HUES6 (cell line): ENCODE results near the gene DAPK3.
"Not testable (repeated sequence)": the region's sequence is repeated elsewhere in the genome, so short reads cannot be mapped to it uniquely, and the experiment has no call there.

ENCODE experiments used
- H3K27ac ChIP-seq: 2 replicates; pipeline ENCODE4 v1.7.0; 2013; ENCODE audit warnings: low read depth, mild to moderate bottlenecking, low read length, inconsistent platforms
- H3K27me3 ChIP-seq: 2 replicates; pipeline ENCODE4 v1.6.1; 2013; ENCODE audit warnings: low read length; ENCODE audit not compliant: control insufficient read depth, insufficient read depth
- H3K36me3 ChIP-seq: 2 replicates; pipeline ENCODE4 v1.6.1; 2013; ENCODE audit warnings: low read length; ENCODE audit not compliant: control insufficient read depth, insufficient read depth
- H3K4me1 ChIP-seq: 2 replicates; pipeline ENCODE4 v1.6.1; 2013; ENCODE audit warnings: low read length; ENCODE audit not compliant: control insufficient read depth, insufficient read depth
- H3K4me3 ChIP-seq: 2 replicates; pipeline ENCODE4 v1.5.1; 2013; ENCODE audit warnings: low read depth, low read length
- H3K9ac ChIP-seq: one replicate; pipeline ENCODE4 v1.6.1; 2013; ENCODE audit warnings: mild to moderate bottlenecking, low read length
- H3K9me3 ChIP-seq: 2 replicates; pipeline ENCODE4 v1.6.1; 2013; ENCODE audit warnings: low read depth, low read length; ENCODE audit not compliant: control insufficient read depth, insufficient read depth

DAPK3 gene

DNA sequence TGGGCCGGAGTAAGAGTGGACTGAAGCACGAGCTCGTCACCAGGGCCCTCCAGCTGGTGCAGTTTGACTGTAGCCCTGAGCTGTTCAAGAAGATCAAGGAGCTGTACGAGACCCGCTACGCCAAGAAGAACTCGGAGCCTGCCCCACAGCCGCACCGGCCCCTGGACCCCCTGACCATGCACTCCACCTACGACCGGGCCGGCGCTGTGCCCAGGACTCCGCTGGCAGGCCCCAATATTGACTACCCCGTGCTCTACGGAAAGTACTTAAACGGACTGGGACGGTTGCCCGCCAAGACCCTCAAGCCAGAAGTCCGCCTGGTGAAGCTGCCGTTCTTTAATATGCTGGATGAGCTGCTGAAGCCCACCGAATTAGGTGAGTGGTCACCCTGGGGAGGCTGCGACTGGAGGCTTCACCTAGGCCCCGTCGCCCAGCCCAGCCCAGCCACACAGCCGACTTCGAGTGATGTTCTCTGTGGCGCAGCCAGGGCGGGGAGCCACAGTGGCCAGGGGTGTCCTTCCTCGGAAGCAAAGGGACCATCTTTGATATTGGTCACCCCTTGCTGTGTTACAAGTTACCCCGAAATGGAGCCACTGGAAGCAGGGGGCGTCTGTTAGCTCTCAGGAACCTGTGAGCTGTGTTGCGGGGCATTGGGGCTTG, 42.2 kb upstream of the DAPK3 start:
- Histone ChIP-seq H3K27me3 (no peaks in the 10 kb centered on the region), H3K4me3 (no peak overlapping the region), H3K27ac (no peak overlapping the region), H3K9ac (no peak overlapping the region), H3K4me1 (peaks cover 22% of the 10 kb centered on the region), H3K9me3 (no peaks in the 10 kb centered on the region), H3K36me3 (peaks cover 55% of the 10 kb centered on the region)

DNA sequence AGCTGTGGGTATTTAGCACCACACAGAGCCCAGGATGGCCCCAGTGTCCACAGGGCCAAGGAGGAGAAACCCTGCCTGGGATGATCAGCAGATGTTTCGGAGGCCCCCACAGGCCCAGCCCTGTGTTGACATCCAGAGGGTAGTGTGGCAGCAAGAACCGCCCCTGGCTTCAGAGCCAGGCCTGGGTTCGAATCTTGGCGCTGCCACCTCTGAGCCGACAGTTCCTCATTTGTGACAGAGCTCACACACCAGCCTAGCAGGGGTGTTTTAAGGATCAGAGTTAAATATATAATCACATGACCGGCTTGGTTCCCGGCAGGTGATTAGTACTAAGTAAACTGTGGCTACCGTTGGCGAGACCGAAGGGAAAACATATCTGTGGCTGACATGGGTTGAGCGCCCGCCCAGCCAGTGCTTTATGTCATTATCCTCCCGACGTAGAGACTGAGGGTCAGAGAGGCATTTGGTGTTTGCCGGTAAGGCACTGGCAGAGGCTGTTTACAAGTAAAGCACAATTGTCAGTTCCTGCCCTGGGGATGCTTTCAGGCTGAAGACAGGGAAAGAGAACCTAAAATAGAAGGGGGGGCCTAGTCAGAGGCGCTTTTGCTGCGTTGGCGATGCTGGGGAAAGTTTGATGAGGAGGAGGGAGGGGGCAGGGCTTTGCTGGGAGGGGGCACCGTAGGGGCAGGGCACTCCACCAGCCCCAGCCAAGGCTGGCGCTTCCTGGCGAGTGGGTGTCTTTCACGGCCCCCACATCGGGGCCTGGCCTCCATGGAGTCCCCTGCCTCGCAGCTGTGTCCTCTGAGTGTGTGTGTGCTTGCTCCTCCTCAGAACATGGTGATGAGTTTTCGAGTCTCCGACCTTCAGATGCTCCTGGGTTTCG, 41.4 kb upstream of the DAPK3 start:
- H3K36me3 ChIP-seq = peaks cover 50% of the 10 kb centered on the region
- no peak overlapping the region for H3K27ac ChIP-seq
- no peaks in the 10 kb centered on the region for H3K9me3 ChIP-seq
- H3K9ac ChIP-seq = no peak overlapping the region
- no peaks in the 10 kb centered on the region for H3K27me3 ChIP-seq
- H3K4me3 ChIP-seq = no peak overlapping the region
- H3K4me1 ChIP-seq = peaks cover 22% of the 10 kb centered on the region

DNA sequence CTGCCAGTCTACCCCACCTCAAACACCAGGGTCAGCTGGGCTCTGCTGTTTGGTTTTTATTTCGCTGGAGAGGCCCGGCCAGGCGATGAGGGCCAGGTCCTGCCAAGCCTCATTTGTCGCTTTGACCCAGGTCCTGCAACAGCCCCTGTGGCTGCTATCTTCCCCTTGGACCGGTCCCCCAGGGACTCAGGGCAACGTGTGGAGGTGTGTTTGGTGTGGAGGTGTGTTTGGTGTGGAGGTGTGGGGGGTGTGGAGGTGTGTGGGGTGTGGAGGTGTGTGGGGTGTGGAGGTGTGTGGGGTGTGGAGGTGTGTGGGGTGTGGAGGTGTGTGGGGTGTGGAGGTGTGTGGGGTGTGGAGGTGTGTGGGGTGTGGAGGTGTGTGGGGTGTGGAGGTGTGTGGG, 40.5 kb upstream of the DAPK3 start:
- H3K36me3 ChIP-seq = peaks cover 47% of the 10 kb centered on the region
- not testable (repeated sequence) for H3K27ac ChIP-seq, H3K9me3 ChIP-seq, H3K9ac ChIP-seq, H3K27me3 ChIP-seq, H3K4me3 ChIP-seq
- peaks cover 22% of the 10 kb centered on the region for H3K4me1 ChIP-seq

DNA sequence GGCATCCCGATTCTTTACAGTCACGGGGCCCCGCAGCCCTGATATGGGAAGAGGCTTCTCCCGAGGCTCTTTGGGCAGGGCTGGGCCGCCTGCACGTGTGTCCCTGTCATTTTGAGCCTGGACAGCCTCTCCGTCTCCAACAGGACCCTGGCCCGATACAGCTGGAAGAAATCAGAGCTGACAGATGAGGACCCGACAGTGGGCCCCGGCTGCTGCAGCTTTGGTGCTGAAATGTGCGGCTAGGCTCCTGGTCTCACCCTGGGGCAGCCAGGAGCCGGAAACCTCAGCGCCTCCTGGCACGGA, 39.9 kb upstream of the DAPK3 start:
- H3K9me3 ChIP-seq = no peaks in the 10 kb centered on the region
- H3K9ac ChIP-seq = no peak overlapping the region
- peaks cover 22% of the 10 kb centered on the region for H3K4me1 ChIP-seq
- H3K4me3 ChIP-seq = no peak overlapping the region
- H3K27me3 ChIP-seq = no peaks in the 10 kb centered on the region
- no peak overlapping the region for H3K27ac ChIP-seq
- peaks cover 41% of the 10 kb centered on the region for H3K36me3 ChIP-seq

- H3K27ac ChIP-seq = no peak overlapping the region
- no peak overlapping the region for H3K9ac ChIP-seq
- no peaks in the 10 kb centered on the region for H3K27me3 ChIP-seq
- H3K4me3 ChIP-seq = no peak overlapping the region
- peaks cover 36% of the 10 kb centered on the region for H3K36me3 ChIP-seq
- no peaks in the 10 kb centered on the region for H3K9me3 ChIP-seq
- H3K4me1 ChIP-seq = peaks cover 22% of the 10 kb centered on the region
Measured at GRCh38 chr19:4009990-4010807, 39.3 kb upstream of the DAPK3 start.

GRCh38 chr19:4007836-4008539, 37.1 kb upstream of the DAPK3 start:
- Histone ChIP-seq H3K9me3 (no peaks in the 10 kb centered on the region), H3K4me3 (peak overlapping the region; percentile 89), H3K27me3 (no peaks in the 10 kb centered on the region), H3K27ac (peak overlapping the region; percentile 52; the same call in 1 of the 2 replicates), H3K36me3 (peaks cover 19% of the 10 kb centered on the region), H3K9ac (peak overlapping the region; percentile 43), H3K4me1 (peaks cover 11% of the 10 kb centered on the region)

GRCh38 chr19:4007021-4007835, 36.3 kb upstream of the DAPK3 start, which contains the start of gene PIAS4:
Gene PIAS4 (plus strand): TSS chr19:4007736. CDS start chr19:4007761, 25 bp downstream.
- H3K36me3 ChIP-seq = peaks cover 14% of the 10 kb centered on the region; the same call in 1 of the 2 replicates
- peak within 1 kb of the TSS; percentile 80 for H3K9ac ChIP-seq
- peak within 1 kb of the TSS; percentile 93 for H3K4me3 ChIP-seq
- H3K9me3 ChIP-seq = no peaks in the 10 kb centered on the region
- no peaks in the 10 kb centered on the region for H3K27me3 ChIP-seq
- peak within 1 kb of the TSS; percentile 82; the same call in 1 of the 2 replicates for H3K27ac ChIP-seq
- peaks cover 11% of the 10 kb centered on the region for H3K4me1 ChIP-seq

DNA sequence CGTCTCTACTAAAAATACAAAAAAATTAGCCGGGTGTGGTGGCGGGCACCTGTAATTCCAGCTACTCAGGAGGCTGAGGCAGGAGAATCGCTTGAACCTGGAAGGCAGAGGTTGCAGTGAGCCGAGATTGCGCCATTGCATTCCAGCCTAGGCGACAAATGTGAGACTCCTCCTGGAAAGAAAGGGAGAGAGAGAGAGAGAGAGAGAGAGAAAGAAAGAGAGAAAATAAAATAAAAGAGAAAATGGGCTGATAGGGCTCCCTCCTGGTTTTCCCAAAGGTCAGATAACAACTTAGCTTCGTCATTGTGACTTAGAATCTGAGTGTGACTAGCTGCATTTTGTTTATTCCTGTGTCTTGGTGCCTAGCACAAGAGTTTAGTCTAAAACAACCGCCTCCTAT, 34.5 kb upstream of the DAPK3 start:
- not testable (repeated sequence) for H3K4me3 ChIP-seq, H3K27ac ChIP-seq, H3K9ac ChIP-seq, H3K9me3 ChIP-seq, H3K36me3 ChIP-seq, H3K27me3 ChIP-seq
- H3K4me1 ChIP-seq = peaks cover 11% of the 10 kb centered on the region

DNA sequence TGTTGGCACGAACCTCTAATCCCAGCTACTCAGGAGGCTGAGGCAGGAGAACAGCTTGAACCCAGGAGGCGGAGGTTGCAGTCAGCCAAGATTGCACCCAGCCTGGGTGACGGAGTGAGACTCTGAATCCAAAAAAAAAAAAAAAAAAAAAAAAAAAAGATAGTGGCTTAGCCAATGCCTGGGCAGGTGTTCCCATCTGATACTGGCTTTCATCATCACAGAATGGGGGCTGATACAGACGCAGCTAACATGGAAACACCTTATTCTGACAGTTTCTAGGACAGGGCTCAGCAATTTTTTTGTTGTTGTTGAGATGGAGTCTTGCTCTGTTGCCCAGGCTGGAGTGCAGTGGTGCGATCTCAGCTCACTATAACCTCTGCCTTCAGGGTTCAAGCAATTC, 29.9 kb upstream of the DAPK3 start:
- H3K9me3 ChIP-seq, H3K4me3 ChIP-seq, H3K27me3 ChIP-seq, H3K27ac ChIP-seq, H3K36me3 ChIP-seq, H3K9ac ChIP-seq, H3K4me1 ChIP-seq: not testable (repeated sequence)
